ENCODE measurements around the gene KCNK10.

KCNK10 gene

DNA sequence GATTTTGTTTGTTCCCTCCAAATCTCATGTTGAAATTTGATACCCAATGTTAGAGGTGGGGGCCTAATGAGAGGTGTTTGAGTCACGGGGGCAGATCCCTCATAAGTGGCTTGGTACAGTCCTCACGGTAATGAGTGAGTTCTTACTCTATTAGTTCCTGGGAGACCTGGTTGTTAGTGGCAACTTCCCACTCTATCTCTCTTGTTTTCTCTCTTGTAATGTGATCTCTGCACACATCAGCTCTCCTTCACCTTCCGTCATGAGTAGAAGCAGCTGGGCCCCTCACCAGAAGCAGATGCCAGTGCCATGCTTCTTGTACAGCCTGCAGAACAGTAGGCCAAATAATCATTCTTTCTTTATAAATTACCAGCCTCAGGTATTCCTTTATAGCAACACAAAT, 29.6 kb upstream of the KCNK10 start:
- TF ChIP-seq, protein P1, sequence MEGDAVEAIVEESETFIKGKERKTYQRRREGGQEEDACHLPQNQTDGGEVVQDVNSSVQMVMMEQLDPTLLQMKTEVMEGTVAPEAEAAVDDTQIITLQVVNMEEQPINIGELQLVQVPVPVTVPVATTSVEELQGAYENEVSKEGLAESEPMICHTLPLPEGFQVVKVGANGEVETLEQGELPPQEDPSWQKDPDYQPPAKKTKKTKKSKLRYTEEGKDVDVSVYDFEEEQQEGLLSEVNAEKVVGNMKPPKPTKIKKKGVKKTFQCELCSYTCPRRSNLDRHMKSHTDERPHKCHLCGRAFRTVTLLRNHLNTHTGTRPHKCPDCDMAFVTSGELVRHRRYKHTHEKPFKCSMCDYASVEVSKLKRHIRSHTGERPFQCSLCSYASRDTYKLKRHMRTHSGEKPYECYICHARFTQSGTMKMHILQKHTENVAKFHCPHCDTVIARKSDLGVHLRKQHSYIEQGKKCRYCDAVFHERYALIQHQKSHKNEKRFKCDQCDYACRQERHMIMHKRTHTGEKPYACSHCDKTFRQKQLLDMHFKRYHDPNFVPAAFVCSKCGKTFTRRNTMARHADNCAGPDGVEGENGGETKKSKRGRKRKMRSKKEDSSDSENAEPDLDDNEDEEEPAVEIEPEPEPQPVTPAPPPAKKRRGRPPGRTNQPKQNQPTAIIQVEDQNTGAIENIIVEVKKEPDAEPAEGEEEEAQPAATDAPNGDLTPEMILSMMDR (IDR thresholded peaks at IDR 0.05; ENCODE audit: low read length, missing control alignments), result no peak
- DNase-seq (ENCODE audit: low read depth), result no peak
- no peak overlapping the region for H3K4me3 ChIP-seq (replicated peaks; ENCODE audit: low read depth, low read length)

DNA sequence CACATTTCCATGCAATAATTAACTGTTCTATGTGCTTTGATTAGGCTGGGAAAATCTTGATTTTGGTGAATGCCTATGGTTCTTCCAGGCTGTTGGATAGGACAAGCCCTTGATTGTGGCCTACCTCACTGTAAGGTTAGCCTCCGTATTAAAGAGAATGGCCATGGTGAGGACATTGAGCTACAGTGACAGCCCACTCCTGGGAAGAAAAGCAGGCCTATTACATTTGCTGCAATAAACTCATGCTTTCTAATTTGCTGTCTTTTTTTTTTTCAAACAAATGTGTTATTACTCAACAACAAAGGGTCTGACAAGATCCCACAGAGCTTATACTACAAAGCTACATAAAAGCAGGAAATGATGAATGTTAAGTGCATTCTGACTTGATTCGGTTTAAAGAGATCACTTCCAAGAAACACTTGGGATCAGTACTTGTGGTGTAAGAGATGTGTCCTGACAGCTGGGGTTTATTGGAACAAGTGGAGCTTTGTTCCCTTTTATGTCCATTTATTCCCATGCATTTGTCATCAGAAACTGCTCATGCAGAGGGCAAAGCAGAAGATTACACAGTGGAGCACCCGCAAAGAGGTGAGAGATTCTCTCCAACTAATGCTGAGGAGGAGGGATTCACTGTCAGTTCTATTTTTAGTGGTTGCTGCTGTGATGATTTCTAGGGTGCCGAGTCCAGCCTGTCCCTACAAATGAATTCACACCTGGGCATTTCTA, 29.1 kb upstream of the KCNK10 start:
- peak; percentile 76 for DNase-seq (ENCODE audit: low read depth)
- TF ChIP-seq, protein P1 (IDR thresholded peaks at IDR 0.05; ENCODE audit: low read length, missing control alignments), result no peak
- no peak overlapping the region for H3K4me3 ChIP-seq (replicated peaks; ENCODE audit: low read depth, low read length)

- TF ChIP-seq, protein P1 (IDR thresholded peaks at IDR 0.05; ENCODE audit: low read length, missing control alignments), result no peak
- no peak overlapping the region for H3K4me3 ChIP-seq (replicated peaks; ENCODE audit: low read depth, low read length)
- no peak for DNase-seq (ENCODE audit: low read depth)
Measured at GRCh38 chr14:88348546-88348945, 25.5 kb upstream of the KCNK10 start.

DNA sequence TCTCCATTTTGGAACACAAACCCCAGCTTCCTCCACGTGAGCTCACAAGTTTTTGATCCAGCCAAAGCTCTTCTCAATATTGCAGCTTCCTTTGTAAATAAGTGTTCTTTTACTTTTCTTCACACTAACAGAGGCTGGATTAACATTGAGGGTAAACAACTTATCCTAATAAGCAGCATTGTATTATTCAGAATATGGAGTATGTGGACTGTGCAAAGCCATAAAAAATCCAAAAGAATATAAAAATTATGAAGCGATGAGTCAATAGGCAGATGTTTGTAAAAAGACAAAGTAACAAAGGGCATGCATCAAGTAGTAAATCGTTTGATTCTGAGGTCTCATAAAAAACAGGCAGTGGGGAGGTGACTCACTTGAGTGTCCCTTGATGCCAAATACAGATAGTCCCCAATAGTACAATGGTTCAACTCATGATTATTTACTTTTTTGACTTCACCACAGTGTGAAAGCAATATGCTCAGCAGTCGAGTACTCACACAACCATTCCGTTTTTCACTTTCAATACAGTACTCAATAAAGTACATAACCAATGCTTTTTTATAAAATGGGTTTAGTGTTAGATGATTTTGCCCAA, 23.1 kb upstream of the KCNK10 start:
- no peak for DNase-seq (ENCODE audit: low read depth)
- TF ChIP-seq, protein P1 (IDR thresholded peaks at IDR 0.05; ENCODE audit: low read length, missing control alignments), result no peak
- H3K4me3 ChIP-seq (replicated peaks; ENCODE audit: low read depth, low read length), result no peak overlapping the region

GRCh38 chr14:88342980-88343379, 19.9 kb upstream of the KCNK10 start:
- TF ChIP-seq, protein P1 (IDR thresholded peaks at IDR 0.05; ENCODE audit: low read length, missing control alignments), result no peak
- no peak overlapping the region for H3K4me3 ChIP-seq (replicated peaks; ENCODE audit: low read depth, low read length)
- DNase-seq (ENCODE audit: low read depth), result no peak

DNA sequence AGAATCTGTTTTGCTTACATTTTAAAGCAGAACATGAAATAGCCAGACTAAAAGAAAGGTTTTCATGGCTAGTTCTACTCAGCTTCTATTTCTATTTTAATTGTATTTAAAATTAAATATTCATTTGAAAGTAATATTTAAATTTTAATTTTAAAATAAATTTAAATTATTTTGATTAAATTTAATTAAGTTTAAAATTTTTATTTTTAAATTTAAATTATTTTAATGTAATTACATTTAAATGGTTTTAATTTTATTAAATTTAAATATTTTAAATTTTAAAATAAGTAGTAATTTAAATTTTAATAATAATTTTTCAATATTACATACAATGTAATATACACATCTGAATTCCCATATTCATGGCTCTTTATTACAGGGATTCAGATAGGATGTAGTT, 17.3 kb upstream of the KCNK10 start:
- DNase-seq (ENCODE audit: low read depth), result no peak
- H3K4me3 ChIP-seq (replicated peaks; ENCODE audit: low read depth, low read length), result no peak overlapping the region
- TF ChIP-seq, protein P1 (IDR thresholded peaks at IDR 0.05; ENCODE audit: low read length, missing control alignments), result no peak

GRCh38 chr14:88333036-88333435, 10.0 kb upstream of the KCNK10 start:
- no peak for DNase-seq (ENCODE audit: low read depth)
- TF ChIP-seq, protein P1 (IDR thresholded peaks at IDR 0.05; ENCODE audit: low read length, missing control alignments), result no peak
- no peak overlapping the region for H3K4me3 ChIP-seq (replicated peaks; ENCODE audit: low read depth, low read length)

All from fibroblast of pulmonary artery (primary cell).